ENCODE results near the gene PILRA.
"Not testable (repeated sequence)": the region's sequence is repeated elsewhere in the genome, so short reads cannot be mapped to it uniquely, and the experiment has no call there.

Gene PILRA

DNA sequence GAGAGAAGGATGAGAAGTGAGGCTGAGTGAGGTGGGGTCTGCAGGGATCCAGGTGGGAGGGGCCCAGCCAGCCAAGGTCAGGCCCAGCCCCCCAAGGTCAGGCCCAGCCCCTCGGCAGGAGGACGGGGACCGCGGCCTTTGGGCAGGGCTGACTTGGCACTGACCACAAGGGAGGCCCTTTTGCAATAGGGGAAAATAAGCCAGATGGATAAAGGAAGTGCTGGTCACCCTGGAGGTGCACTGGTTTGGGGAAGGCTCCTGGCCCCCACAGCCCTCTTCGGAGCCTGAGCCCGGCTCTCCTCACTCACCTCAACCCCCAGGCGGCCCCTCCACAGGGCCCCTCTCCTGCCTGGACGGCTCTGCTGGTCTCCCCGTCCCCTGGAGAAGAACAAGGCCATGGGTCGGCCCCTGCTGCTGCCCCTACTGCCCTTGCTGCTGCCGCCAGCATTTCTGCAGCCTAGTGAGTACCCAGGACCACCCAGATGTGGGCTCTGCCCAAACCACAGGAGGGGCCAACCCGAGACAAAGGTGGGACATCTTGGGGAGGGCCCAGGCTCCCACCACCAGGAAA, at the start of gene PILRA:
Gene PILRA, plus strand, starts transcription at position 227 of the 571 bp plus-strand sequence. Its CDS starts 170 bp downstream, at position 397.
- Mint-ChIP-seq H3K9me3 (no peaks in the 10 kb centered on the region), H3K27ac (peak within 1 kb of the TSS; percentile 23), H3K4me1 (peaks cover 16% of the 10 kb centered on the region), H3K27me3 (no peaks in the 10 kb centered on the region), H3K4me3 (no peak within 1 kb of the TSS), H3K36me3 (peaks cover 1% of the 10 kb centered on the region)

DNA sequence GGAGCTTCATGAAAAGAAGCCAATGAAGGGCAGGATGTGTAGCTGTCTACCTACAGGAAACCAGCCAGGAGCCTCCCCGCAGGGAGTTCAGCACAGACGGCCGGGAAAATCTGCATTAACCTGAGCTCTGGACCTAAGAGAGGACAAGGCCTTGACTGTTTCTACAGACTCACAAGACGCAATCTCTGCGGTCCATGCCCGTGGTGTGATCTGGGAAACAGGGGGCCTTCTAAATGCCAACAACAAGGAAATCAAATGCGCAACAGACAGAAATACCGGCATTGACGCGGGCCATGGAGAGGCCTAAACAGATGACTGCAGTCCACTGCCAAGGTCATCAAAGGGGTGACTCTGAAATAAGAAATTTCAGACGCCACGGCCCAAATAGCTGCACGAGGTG, 49.1 kb upstream of the PILRA start:
- H3K36me3 Mint-ChIP-seq, H3K27ac Mint-ChIP-seq, H3K4me3 Mint-ChIP-seq, H3K27me3 Mint-ChIP-seq, H3K9me3 Mint-ChIP-seq, H3K4me1 Mint-ChIP-seq: not testable (repeated sequence)

DNA sequence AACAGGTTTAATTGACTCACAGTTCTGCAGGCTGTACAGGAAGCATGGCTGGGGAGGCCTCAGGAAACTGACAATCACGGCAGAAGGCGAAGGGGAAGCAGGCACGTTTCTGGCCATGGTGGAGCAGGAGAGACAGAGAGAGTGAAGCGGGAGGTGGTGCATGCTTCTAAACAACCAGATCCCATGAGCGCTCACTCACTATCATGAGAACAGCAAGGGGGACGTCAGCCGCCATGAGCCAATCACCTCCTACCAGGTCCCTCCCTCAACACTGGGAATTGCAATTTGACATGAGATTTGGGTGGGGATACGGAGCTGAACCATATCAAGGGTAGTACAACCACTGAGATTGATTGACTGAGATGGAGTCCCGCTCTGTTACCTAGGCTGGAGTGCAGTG, 47.6 kb upstream of the PILRA start:
- H3K4me1 Mint-ChIP-seq, H3K27me3 Mint-ChIP-seq, H3K36me3 Mint-ChIP-seq, H3K27ac Mint-ChIP-seq, H3K9me3 Mint-ChIP-seq, H3K4me3 Mint-ChIP-seq: not testable (repeated sequence)

DNA sequence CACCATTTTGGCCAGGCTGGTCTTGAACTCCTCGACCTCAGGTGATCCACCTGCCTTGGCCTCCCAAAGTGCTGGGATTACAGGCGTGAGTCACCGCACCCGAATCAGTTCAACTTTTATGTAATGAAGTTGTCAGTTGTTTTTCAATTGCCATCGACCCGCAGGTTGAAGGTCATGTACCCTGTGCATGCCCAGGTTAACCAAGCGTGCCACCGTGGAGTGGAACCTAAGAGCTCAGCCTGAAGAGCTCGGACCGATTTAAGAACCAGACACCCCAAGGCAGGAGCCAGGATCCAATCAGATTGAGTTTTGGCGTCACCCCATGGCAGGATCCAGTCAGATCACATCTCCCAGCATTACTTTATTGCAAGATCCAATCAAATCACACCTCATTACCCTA, 46.4 kb upstream of the PILRA start:
- not testable (repeated sequence) for H3K9me3 Mint-ChIP-seq, H3K27ac Mint-ChIP-seq, H3K27me3 Mint-ChIP-seq, H3K4me3 Mint-ChIP-seq, H3K36me3 Mint-ChIP-seq, H3K4me1 Mint-ChIP-seq

DNA sequence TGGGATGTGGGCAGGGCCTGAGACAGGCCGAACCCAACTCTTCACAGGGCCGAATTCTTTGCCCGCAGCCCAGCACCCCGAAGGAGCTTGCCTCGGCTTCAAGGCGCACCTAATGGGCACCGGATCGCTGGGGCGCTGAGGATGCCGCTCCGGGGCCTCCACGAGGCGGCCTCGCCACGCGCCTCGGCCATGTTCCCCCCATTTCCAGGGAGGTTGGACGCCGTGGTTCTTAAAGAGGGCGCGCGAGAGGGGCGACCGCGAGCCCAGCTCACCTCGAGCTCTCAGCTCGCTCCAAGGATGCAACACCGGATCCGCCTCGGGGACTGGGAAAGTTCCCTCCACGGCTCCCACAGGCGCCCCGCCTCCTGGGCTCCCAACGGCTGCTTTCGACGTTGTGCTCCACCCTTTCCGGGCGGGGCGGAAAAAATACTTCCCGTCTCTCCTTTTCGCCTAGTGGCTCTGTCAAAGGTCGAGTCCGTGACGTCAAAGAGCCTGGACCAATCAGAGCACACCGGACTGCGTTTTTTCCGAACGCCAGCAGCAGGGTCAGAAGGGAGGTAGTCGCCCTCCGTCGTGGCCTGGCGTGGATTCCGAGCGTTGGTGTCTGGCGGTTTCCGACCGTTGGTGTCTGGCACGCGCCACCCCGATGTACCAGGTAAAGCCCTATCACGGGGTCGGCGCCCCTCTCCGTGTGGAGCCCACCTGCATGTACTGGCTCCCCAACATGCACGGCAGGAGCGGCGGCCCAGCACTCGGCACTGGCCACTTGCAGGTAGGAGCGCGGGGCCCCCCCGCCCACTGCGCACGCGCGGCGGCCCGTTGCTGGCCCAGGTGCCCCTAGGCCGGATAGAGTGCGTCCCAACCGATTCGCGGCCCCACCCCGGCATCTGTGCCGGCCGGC, 37.5 kb upstream of the PILRA start:
- Mint-ChIP-seq H3K4me1 (peaks cover 29% of the 10 kb centered on the region), H3K4me3 (peak overlapping the region; percentile 93), H3K27ac (peak overlapping the region; percentile 96)
- H3K9me3 Mint-ChIP-seq, H3K36me3 Mint-ChIP-seq, H3K27me3 Mint-ChIP-seq: not testable (repeated sequence)

DNA sequence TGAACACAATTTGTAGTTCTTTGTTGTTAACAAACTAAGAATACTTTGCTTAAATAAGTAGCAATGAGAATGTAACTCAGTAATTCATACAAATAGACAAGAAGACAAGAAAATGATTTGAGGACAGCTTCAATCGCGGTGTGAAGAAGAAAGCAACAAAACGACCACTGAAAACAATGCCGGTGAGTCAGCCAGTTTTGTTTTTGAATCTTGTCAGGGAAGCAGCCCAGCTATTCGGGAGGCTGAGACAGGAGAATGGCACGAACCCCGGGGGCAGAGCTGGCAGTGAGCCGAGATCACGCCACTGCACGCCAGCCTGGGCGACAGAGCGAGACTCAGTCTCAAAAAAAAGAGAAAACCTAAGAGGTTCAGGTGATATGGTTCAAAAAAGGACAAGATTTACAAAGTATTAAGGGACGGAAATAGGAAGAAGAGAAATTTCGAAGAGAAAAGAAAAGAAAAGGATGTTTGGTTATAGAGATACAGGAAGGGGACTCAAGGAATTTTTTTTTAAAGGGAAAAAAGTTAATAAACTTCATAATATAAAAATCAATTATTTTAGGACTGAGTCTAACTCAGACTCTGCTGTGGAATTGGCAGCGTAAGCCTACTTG, 35.1 kb upstream of the PILRA start:
- not testable (repeated sequence) for H3K36me3 Mint-ChIP-seq, H3K9me3 Mint-ChIP-seq, H3K27me3 Mint-ChIP-seq
- peak overlapping the region; percentile 74 for H3K4me3 Mint-ChIP-seq
- H3K27ac Mint-ChIP-seq: peak overlapping the region; percentile 81
- H3K4me1 Mint-ChIP-seq: peaks cover 42% of the 10 kb centered on the region

DNA sequence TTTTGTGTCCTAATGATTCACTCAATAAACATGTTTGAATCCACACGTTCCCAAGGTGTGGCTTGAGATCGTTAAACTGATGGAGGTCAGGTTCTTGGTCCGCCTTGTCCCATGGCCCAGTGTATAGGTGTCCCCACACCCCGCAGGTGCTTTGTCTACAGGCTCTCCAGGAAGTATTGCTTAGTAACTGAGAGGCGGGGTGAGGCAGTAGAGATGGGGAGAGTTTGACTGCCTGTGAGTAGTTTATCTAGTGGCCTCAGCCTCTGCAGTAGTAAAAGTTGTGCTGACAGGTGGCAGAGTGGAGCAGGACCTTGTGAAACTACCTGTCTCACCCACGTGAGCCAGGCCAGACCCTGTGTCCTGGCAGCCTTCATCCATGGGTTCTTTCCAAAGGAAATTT, 32.0 kb upstream of the PILRA start:
- peaks cover 51% of the 10 kb centered on the region for H3K4me1 Mint-ChIP-seq
- peak overlapping the region; percentile 81 for H3K27ac Mint-ChIP-seq

DNA sequence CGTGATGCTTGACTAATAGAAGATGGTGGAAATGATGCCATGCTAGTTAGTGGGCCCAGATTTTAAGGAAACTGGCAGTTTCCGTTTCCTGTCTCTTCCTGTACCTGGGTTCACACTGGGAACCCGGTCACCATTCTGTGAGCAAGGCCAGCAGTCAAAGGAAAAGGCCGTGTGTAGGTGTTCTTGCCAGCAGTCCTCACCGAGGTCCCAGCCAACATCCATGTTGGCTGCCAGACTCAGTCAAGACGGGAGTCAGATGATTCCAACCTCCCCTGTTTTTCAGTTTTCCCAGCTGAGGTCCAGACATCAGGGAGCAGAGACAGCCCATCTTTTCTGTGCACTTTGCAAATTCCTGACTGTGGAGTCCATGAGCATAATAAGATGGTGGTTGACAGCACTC, 30.5 kb upstream of the PILRA start:
- no peaks in the 10 kb centered on the region for H3K9me3 Mint-ChIP-seq
- H3K4me1 Mint-ChIP-seq: peaks cover 45% of the 10 kb centered on the region
- no peak overlapping the region for H3K4me3 Mint-ChIP-seq
- H3K27me3 Mint-ChIP-seq: no peaks in the 10 kb centered on the region
- H3K36me3 Mint-ChIP-seq: peaks cover 7% of the 10 kb centered on the region
- H3K27ac Mint-ChIP-seq: peak overlapping the region; percentile 2

More for the DNA sequence above, 32.0 kb upstream of the PILRA start:
- H3K9me3 Mint-ChIP-seq, H3K36me3 Mint-ChIP-seq, H3K27me3 Mint-ChIP-seq: not testable (repeated sequence)
- H3K4me3 Mint-ChIP-seq: peak overlapping the region; percentile 26

DNA sequence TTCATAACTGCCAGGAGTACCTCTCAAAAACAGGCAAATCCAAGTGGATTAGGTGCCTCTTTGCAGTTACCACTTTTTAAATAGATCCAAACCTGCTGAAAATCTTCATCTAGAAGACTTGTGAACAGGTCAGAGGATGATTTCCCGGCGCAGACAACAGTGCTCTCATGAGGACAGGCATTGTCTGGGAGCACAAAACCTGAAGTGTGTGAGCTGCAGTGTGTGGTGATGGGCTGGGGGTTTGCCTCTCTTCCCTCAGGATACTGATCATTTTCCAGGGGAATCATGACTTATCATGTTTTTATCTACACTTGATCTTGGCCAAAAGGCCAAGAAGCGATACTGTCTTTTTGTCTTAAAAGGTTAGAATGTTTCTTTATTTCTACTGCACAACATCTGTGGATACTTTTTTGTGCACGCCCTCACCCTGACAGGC, 29.1 kb upstream of the PILRA start:
- not testable (repeated sequence) for H3K27me3 Mint-ChIP-seq, H3K9me3 Mint-ChIP-seq
- Mint-ChIP-seq H3K4me1 (peaks cover 37% of the 10 kb centered on the region), H3K27ac (peak overlapping the region; percentile 97), H3K36me3 (peaks cover 13% of the 10 kb centered on the region), H3K4me3 (peak overlapping the region; percentile 74)

DNA sequence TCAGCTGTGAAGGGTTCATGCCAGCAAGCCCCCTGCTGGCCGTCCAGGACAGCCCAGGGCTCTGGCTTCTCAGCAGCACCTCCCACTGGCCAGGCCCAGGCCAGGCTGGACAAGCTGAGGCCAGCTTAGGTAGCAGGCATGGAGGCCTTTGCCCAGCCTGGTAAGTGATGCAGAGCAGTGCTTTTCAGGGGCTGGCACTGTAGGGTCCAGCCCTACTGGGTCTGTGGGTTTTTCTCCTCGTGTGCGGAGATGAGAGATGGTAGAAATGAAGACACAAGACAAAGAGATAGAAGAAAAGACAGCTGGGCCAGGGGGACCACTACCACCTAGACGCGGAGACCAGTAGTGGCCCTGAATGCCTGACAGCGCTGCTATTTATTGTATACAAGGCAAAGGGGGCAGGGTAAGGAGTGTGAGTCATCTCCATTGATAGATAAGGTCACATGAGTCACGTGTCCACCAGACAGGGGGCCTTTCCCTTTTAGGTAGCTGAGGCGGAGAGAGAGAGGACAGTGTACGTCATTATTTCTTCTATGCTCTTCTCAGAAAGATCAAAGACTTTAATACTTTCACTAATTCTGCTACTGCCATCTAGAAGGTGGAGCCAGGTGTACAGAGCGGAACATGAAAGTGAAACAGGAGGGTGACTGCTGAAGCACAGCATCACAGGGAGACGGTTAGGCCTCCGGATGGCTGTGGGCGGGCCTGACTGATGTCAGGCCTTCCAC, 28.6 kb upstream of the PILRA start:
- Mint-ChIP-seq H3K4me3 (peak overlapping the region; percentile 74), H3K27ac (peak overlapping the region; percentile 97), H3K4me1 (peaks cover 35% of the 10 kb centered on the region), H3K36me3 (peaks cover 17% of the 10 kb centered on the region)
- not testable (repeated sequence) for H3K27me3 Mint-ChIP-seq, H3K9me3 Mint-ChIP-seq

DNA sequence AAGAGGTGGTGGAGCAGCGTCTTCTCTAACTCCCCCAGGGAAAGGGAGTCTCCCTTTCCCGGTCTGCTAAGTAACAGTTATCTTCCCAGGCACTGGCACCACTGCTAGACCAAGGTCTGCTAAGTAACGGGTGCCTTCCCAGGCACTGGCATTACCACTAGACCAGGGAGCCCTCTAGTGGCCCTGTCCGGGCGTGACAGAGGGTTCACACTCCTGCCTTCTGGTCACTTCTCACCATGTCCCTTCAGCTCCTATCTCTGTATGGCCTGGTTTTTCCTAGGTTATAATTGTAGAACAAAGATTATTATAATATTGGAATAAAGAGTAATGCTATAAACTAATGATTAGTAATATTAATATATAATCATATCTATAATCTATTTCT, 28.0 kb upstream of the PILRA start:
- H3K36me3 Mint-ChIP-seq: peaks cover 19% of the 10 kb centered on the region
- not testable (repeated sequence) for H3K4me3 Mint-ChIP-seq

DNA sequence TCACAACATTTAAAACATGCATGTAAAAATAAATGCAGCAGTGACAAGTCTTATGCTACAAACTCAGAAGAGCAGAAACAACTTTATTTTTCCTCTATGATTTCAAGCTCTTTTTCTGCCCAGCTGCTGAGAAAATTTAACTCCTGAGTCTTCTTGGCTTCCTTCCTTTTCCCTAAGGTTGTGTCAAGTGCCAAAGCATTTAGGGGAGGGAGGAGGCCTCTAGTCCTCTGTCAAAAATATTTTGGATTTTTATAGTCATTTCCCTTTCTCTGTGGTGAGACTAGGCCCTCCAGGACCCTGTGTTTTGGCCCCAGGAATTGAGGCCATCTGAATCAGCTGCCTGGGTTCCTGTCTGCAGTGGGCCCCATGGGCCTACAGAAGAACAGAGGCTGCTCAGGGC, 26.4 kb upstream of the PILRA start:
- H3K9me3 Mint-ChIP-seq: no peaks in the 10 kb centered on the region
- peaks cover 43% of the 10 kb centered on the region for H3K4me1 Mint-ChIP-seq
- H3K27ac Mint-ChIP-seq: no peak overlapping the region
- no peaks in the 10 kb centered on the region for H3K27me3 Mint-ChIP-seq
- H3K4me3 Mint-ChIP-seq: no peak overlapping the region
- H3K36me3 Mint-ChIP-seq: peaks cover 21% of the 10 kb centered on the region

More for the DNA sequence above, 28.0 kb upstream of the PILRA start:
- H3K27me3 Mint-ChIP-seq, H3K9me3 Mint-ChIP-seq, H3K27ac Mint-ChIP-seq: not testable (repeated sequence)
- peaks cover 36% of the 10 kb centered on the region for H3K4me1 Mint-ChIP-seq

DNA sequence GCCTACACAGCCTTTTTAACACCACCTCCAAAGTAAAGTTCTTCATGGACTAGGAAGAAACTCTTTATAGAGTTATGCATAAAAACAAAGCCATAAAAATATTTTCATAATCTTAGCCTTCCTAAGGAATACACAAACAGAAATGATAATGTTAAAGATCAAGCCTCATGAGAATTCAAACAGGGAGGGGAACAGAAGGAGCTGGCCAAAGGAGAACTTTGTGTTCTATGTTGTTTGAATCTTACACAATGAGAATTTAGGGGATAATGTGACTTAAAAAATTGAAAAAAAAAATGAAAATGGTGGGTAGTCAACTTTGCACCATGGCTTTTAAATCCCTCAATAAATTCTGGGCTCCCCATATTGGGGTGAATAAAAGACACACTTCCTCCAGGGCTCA, 24.5 kb upstream of the PILRA start:
- Mint-ChIP-seq H3K9me3 (no peaks in the 10 kb centered on the region), H3K36me3 (peaks cover 21% of the 10 kb centered on the region), H3K27ac (peak overlapping the region; percentile 82)

DNA sequence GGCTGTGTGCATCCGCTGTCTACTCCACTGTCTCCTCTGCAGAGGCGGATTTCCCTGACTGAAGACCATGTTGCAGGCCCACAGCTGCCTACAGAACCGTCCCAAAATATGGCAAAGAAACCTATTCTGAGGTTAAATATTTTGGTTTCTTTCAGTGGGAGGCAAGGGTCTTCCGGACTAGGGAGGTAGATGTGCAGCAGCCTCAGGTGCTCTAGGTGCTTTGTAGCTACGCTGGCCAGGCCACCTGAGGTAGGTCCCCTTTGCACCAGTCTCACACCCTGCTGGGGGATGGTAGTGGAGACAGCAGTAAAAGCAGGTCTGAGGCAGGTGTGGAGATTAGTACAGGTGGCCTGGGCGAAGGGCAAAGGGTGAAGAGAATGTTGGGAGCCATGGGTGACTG, 23.5 kb upstream of the PILRA start:
- Mint-ChIP-seq H3K36me3 (peaks cover 22% of the 10 kb centered on the region), H3K27ac (peak overlapping the region; percentile 62), H3K4me1 (peaks cover 41% of the 10 kb centered on the region), H3K4me3 (no peak overlapping the region), H3K9me3 (no peaks in the 10 kb centered on the region), H3K27me3 (no peaks in the 10 kb centered on the region)

More for the DNA sequence above, 24.5 kb upstream of the PILRA start:
- H3K27me3 Mint-ChIP-seq: no peaks in the 10 kb centered on the region
- H3K4me3 Mint-ChIP-seq: no peak overlapping the region
- peaks cover 44% of the 10 kb centered on the region for H3K4me1 Mint-ChIP-seq

DNA sequence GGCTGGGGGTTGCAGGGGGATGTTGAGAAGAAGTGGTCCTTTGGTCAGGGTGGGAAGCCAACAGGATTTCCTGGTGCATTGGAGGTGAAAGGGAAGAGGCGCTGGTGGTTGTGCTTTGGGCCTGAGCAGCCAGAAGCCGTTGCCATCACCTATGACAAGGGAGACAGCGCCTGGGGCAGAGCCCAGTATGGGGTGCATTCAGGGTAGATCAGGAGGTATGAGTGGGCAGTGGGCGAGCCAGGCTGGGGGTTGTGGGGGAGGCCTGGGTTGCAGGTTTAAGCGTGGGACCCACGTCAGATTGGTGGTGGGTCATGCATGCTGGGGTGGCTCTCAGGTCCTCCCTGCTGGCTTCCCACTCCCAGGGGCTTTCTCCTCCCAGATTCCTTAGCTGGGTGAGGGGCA, 21.6 kb upstream of the PILRA start:
- peaks cover 36% of the 10 kb centered on the region for H3K4me1 Mint-ChIP-seq
- H3K9me3 Mint-ChIP-seq: no peaks in the 10 kb centered on the region
- peaks cover 23% of the 10 kb centered on the region for H3K36me3 Mint-ChIP-seq
- H3K27me3 Mint-ChIP-seq: no peaks in the 10 kb centered on the region
- peak overlapping the region; percentile 51 for H3K27ac Mint-ChIP-seq
- H3K4me3 Mint-ChIP-seq: peak overlapping the region; percentile 60
